ENCODE results near the gene AIFM3.

DNA sequence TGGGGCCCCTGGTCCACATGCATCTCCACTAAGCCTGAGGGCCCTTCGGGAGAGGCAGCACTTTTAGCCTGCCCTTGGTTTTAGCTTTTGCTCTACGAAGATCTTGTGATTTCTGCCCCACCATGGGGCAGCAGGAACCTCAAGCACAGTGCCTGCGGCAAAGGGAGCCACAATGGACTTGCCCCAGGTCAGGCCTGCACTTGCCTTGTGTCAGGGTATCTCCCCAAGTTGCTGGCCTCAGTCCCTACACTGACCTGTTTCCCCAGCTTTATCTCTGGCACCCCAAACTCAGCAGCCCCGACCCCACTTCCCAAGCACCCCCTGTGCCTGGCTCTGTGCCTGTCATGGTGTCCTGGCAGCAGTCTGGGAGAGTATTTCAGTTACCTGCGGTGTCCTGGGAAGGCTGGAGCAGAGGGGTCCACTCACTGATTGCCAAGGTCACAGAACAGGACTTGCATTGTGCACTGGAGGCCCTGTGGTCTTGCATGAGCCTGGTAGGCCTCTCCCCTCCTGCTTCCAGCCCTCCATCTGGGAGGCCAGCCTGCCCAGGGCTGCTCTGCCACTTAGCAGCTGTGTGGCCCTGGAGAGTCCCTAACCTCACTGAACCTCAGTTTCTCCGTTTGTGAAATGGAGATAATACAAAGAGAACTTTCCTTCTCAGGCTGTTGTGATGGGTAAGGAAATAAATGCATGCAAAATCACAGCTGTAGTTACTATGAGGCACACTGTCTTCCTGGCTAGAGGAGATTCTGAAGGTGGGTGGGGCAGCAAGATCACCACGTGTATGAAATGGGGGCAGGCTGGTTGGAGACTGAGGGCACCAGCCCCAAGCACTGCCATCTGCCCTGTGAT, 3.6 kb upstream of the AIFM3 start:
- TF ChIP-seq, protein P1, sequence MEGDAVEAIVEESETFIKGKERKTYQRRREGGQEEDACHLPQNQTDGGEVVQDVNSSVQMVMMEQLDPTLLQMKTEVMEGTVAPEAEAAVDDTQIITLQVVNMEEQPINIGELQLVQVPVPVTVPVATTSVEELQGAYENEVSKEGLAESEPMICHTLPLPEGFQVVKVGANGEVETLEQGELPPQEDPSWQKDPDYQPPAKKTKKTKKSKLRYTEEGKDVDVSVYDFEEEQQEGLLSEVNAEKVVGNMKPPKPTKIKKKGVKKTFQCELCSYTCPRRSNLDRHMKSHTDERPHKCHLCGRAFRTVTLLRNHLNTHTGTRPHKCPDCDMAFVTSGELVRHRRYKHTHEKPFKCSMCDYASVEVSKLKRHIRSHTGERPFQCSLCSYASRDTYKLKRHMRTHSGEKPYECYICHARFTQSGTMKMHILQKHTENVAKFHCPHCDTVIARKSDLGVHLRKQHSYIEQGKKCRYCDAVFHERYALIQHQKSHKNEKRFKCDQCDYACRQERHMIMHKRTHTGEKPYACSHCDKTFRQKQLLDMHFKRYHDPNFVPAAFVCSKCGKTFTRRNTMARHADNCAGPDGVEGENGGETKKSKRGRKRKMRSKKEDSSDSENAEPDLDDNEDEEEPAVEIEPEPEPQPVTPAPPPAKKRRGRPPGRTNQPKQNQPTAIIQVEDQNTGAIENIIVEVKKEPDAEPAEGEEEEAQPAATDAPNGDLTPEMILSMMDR (IDR thresholded peaks at IDR 0.05): no peak
- TF ChIP-seq EP300 (IDR thresholded peaks at IDR 0.05) (no peak), POLR2A (IDR thresholded peaks at IDR 0.05) (no peak)
